H9 (cell line): ENCODE measurements around the gene FGF4. TPM values are rescaled to one million over a fixed set of nuclear protein-coding genes. Genes with fewer than 3 reads are reported as not detected.

Experiments
- DNase-seq: peaks from one replicate; pipeline ENCODE4 v3.0.0-alpha.2; 2017
- H2AFZ ChIP-seq: one replicate; pipeline ENCODE4 v1.6.1; 2013; ENCODE audit warnings: mild to moderate bottlenecking, low read length, control low read depth, moderate library complexity
- H2AK5ac ChIP-seq: 2 replicates; pipeline ENCODE4 v1.6.1; 2013; ENCODE audit warnings: low read length, control low read depth, mixed read lengths; ENCODE audit not compliant: insufficient read length
- H2BK120ac ChIP-seq: one replicate; pipeline ENCODE4 v1.6.1; 2013; ENCODE audit warnings: low read depth, mild to moderate bottlenecking, low read length, control low read depth, inconsistent platforms; ENCODE audit not compliant: poor library complexity, severe bottlenecking
- H2BK12ac ChIP-seq: 2 replicates; pipeline ENCODE4 v1.6.1; 2013; ENCODE audit warnings: low read length, control low read depth, mixed read lengths, low read depth; ENCODE audit not compliant: insufficient read length
- H2BK15ac ChIP-seq: 2 replicates; pipeline ENCODE4 v1.6.1; 2013; ENCODE audit warnings: low read depth, low read length, control low read depth
- H2BK20ac ChIP-seq: one replicate; pipeline ENCODE4 v1.6.1; 2013; ENCODE audit warnings: low read depth, mild to moderate bottlenecking, low read length, control low read depth, inconsistent platforms; ENCODE audit not compliant: poor library complexity, severe bottlenecking
- H2BK5ac ChIP-seq: 2 replicates; pipeline ENCODE4 v1.6.1; 2013; ENCODE audit warnings: low read length, control low read depth, mixed read lengths; ENCODE audit not compliant: insufficient read length
- H3K14ac ChIP-seq: 2 replicates; pipeline ENCODE4 v1.6.1; 2013; ENCODE audit warnings: low read length, control low read depth; ENCODE audit not compliant: insufficient read depth
- H3K18ac ChIP-seq: 2 replicates; pipeline ENCODE4 v1.6.1; 2013; ENCODE audit warnings: low read depth, mild to moderate bottlenecking, mixed read lengths, low read length, control low read depth; ENCODE audit not compliant: insufficient read length
- H3K23ac ChIP-seq: 2 replicates; pipeline ENCODE4 v1.6.1; 2013; ENCODE audit warnings: low read length, control low read depth, mixed read lengths, low read depth; ENCODE audit not compliant: insufficient read length
- H3K23me2 ChIP-seq: 2 replicates; pipeline ENCODE4 v1.6.1; 2013; ENCODE audit warnings: low read depth, mild to moderate bottlenecking, mixed read lengths, low read length, control low read depth; ENCODE audit not compliant: insufficient read length, poor library complexity, severe bottlenecking
- H3K27ac ChIP-seq: 2 replicates; pipeline ENCODE4 v1.5.1; 2013; ENCODE audit warnings: low read length, control low read depth, mixed read lengths, low read depth; ENCODE audit not compliant: insufficient read length
- H3K27me3 ChIP-seq: 2 replicates; pipeline ENCODE4 v1.6.1; 2013; ENCODE audit warnings: low read length, control low read depth, inconsistent platforms; ENCODE audit not compliant: insufficient read depth
- H3K4ac ChIP-seq: 2 replicates; pipeline ENCODE4 v1.6.1; 2013; ENCODE audit warnings: low read depth, mild to moderate bottlenecking, control low read depth, inconsistent platforms, low read length, moderate library complexity
- H3K4me1 ChIP-seq: 2 replicates; pipeline ENCODE4 v1.6.1; 2013; ENCODE audit warnings: low read length, control low read depth, inconsistent platforms; ENCODE audit not compliant: insufficient read depth
- H3K4me2 ChIP-seq: 2 replicates; pipeline ENCODE4 v1.6.1; 2013; ENCODE audit warnings: low read length, control low read depth, mixed read lengths; ENCODE audit not compliant: insufficient read length, insufficient read depth
- H3K56ac ChIP-seq: 2 replicates; pipeline ENCODE4 v1.6.1; 2013; ENCODE audit warnings: low read depth, mild to moderate bottlenecking, mixed read lengths, low read length, control low read depth; ENCODE audit not compliant: insufficient read length
- H3K79me1 ChIP-seq: 2 replicates; pipeline ENCODE4 v1.6.1; 2013; ENCODE audit warnings: low read depth, mild to moderate bottlenecking, moderate library complexity, low read length, control low read depth, inconsistent platforms; ENCODE audit not compliant: insufficient read depth, poor library complexity, severe bottlenecking
- H3K79me2 ChIP-seq: 2 replicates; pipeline ENCODE4 v1.6.1; 2013; ENCODE audit warnings: low read length, control low read depth, inconsistent platforms; ENCODE audit not compliant: insufficient read depth
- H3K9ac ChIP-seq: 2 replicates; pipeline ENCODE4 v1.6.1; 2013; ENCODE audit warnings: low read length, control low read depth, mixed read lengths; ENCODE audit not compliant: insufficient read length; ENCODE audit errors: extremely low read depth
- H3K9me3 ChIP-seq: one replicate; pipeline ENCODE4 v1.6.1; 2013; ENCODE audit warnings: low read depth, low read length, inconsistent platforms; ENCODE audit not compliant: control insufficient read depth
- H3T11ph ChIP-seq: one replicate; pipeline ENCODE4 v1.6.1; 2013; ENCODE audit warnings: mild to moderate bottlenecking, low read length, control low read depth, inconsistent platforms
- H4K20me1 ChIP-seq: one replicate; pipeline ENCODE4 v1.6.1; 2013; ENCODE audit not compliant: control insufficient read depth, insufficient read length, insufficient read depth
- H4K5ac ChIP-seq: 2 replicates; pipeline ENCODE4 v1.6.1; 2013; ENCODE audit warnings: low read depth, mild to moderate bottlenecking, mixed read lengths, low read length, control low read depth; ENCODE audit not compliant: insufficient read length
- H4K8ac ChIP-seq: replicated peaks from 2 replicates; pipeline ENCODE4 v1.6.1; 2013; ENCODE audit warnings: low read length, control low read depth, mixed read lengths, low read depth; ENCODE audit not compliant: insufficient read length
- H4K91ac ChIP-seq: 2 replicates; pipeline ENCODE4 v1.6.1; 2013; ENCODE audit warnings: low read depth, mild to moderate bottlenecking, moderate library complexity, mixed read lengths, low read length, control low read depth; ENCODE audit not compliant: insufficient read length
- H3K27ac Mint-ChIP-seq, 3 experiments: 2 replicates in 2 of 3; 3 replicates in 1 of 3; pipeline ENCODE4 v1.8.0; 2020 to 2021; ENCODE audit warnings: mixed read lengths in 3 of 3, mild to moderate bottlenecking in 1 of 3, moderate library complexity in 1 of 3
- H3K27me3 Mint-ChIP-seq: 2 replicates; pipeline ENCODE4 v1.8.0; 2021; ENCODE audit warnings: low read depth, mild to moderate bottlenecking, moderate library complexity, mixed read lengths
- H3K36me3 Mint-ChIP-seq, 3 experiments: 2 replicates in 2 of 3; 3 replicates in 1 of 3; pipeline ENCODE4 v1.8.0; 2020 to 2021; ENCODE audit warnings: low read depth in 3 of 3, mixed read lengths in 3 of 3; ENCODE audit not compliant: insufficient read depth in 1 of 3
- H3K4me1 Mint-ChIP-seq, 2 experiments: 2 replicates each; pipeline ENCODE4 v1.8.0; 2020; ENCODE audit warnings: mixed read lengths in 2 of 2
- H3K4me3 Mint-ChIP-seq, 2 experiments: 2 replicates in 1 of 2; 3 replicates in 1 of 2; pipeline ENCODE4 v1.8.0; 2020 to 2021; ENCODE audit warnings: mild to moderate bottlenecking in 2 of 2, mixed read lengths in 2 of 2, moderate library complexity in 1 of 2
- H3K9me3 Mint-ChIP-seq, 2 experiments: 2 replicates in 1 of 2; 3 replicates in 1 of 2; pipeline ENCODE4 v1.8.0; 2020; ENCODE audit warnings: mild to moderate bottlenecking in 2 of 2, mixed read lengths in 2 of 2, moderate library complexity in 1 of 2
- total RNA-seq: library from RNA; stranded (reverse); gene quantifications from 2 replicates; pipeline ENCODE4 v1.2.1, GENCODE V29; 2021
- TF ChIP-seq, protein P1 (sequence below): fragments of 200-600 bp; sonication (generic); conservative IDR thresholded peaks from 3 replicates; pipeline ENCODE4 v1.8.0; 2021; ENCODE audit warnings: antibody characterized with exemption, mild to moderate bottlenecking

Gene FGF4
- total RNA-seq, 1 experiment from 2014 or later, result 0.68 TPM

- Histone ChIP-seq H2AFZ (no peak overlapping the region), H4K20me1 (peaks cover 2% of the 10 kb centered on the region), H3K56ac (no peak overlapping the region), H3K18ac (no peak overlapping the region), H4K5ac (no peak overlapping the region), H2BK120ac (no peak overlapping the region), H3K79me1 (no peaks in the 10 kb centered on the region), H2AK5ac (no peak overlapping the region), H3K27ac (no peak overlapping the region), H3T11ph (no peak overlapping the region), H3K9me3 (no peaks in the 10 kb centered on the region), H3K9ac (no peak overlapping the region), H4K91ac (no peak overlapping the region), H4K8ac (no peak overlapping the region), H2BK20ac (no peak overlapping the region), H3K23me2 (peaks cover 9% of the 10 kb centered on the region), H3K4me2 (no peak overlapping the region), H3K23ac (no peak overlapping the region), H2BK5ac (no peak overlapping the region), H2BK12ac (no peak overlapping the region), H3K27me3 (peaks cover 47% of the 10 kb centered on the region), H3K4me1 (no peaks in the 10 kb centered on the region), H3K14ac (no peak overlapping the region; the same call in 1 of the 2 replicates), H3K79me2 (no peaks in the 10 kb centered on the region), H3K4ac (no peak overlapping the region), H2BK15ac (no peak overlapping the region)
- DNase-seq, result no peak
- Mint-ChIP-seq H3K4me3 (no peak overlapping the region), H3K36me3 (no peaks in the 10 kb centered on the region; a peak in 1 of 7 replicates), H3K27me3 (peaks cover 81% of the 10 kb centered on the region), H3K9me3 (peaks cover 0 to 6% of the 10 kb centered on the region in 2 experiments; a peak in 2 of 5 replicates), H3K4me1 (peaks cover 5 to 11% of the 10 kb centered on the region in 2 experiments), H3K27ac (no peak overlapping the region)
- TF ChIP-seq, protein P1, sequence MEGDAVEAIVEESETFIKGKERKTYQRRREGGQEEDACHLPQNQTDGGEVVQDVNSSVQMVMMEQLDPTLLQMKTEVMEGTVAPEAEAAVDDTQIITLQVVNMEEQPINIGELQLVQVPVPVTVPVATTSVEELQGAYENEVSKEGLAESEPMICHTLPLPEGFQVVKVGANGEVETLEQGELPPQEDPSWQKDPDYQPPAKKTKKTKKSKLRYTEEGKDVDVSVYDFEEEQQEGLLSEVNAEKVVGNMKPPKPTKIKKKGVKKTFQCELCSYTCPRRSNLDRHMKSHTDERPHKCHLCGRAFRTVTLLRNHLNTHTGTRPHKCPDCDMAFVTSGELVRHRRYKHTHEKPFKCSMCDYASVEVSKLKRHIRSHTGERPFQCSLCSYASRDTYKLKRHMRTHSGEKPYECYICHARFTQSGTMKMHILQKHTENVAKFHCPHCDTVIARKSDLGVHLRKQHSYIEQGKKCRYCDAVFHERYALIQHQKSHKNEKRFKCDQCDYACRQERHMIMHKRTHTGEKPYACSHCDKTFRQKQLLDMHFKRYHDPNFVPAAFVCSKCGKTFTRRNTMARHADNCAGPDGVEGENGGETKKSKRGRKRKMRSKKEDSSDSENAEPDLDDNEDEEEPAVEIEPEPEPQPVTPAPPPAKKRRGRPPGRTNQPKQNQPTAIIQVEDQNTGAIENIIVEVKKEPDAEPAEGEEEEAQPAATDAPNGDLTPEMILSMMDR, result no peak
Observed at GRCh38 chr11:69814902-69815301, 39.8 kb upstream of the FGF4 start.
